ENCODE results near the gene PPIE. TPM values are rescaled to one million over a fixed set of nuclear protein-coding genes. Genes with fewer than 3 reads are reported as not detected.

PPIE gene
- total RNA-seq, 2 experiments from 2014 or later = 54.5 to 71.9 TPM

GRCh38 chr1:39691383-39692151 is 47.1 kb upstream of the PPIE start, which contains the start of gene HPCAL4:
Gene HPCAL4 (minus strand): TSS chr1:39691433. CDS start chr1:39684603, 6,830 bp downstream.
- Histone ChIP-seq H2AFZ (ENCODE audit: low read length) (no peak within 1 kb of the TSS), H3K4me1 (ENCODE audit: insufficient read depth, low read length, poor library complexity, severe bottlenecking) (no peaks in the 10 kb centered on the region), H3K9me3 (ENCODE audit: low read length) (no peaks in the 10 kb centered on the region), H3K36me3 (ENCODE audit: insufficient read depth, low read length) (no peaks in the 10 kb centered on the region), H3K79me2 (ENCODE audit: insufficient read depth, low read depth, low read length) (no peaks in the 10 kb centered on the region), H3K9me2 (ENCODE audit: insufficient read depth, low read length) (no peaks in the 10 kb centered on the region), H4K20me1 (ENCODE audit: insufficient read depth, low read length) (no peaks in the 10 kb centered on the region), H3K4me3 (ENCODE audit: low read depth, low read length, poor library complexity, severe bottlenecking) (peak within 1 kb of the TSS; percentile 53), H3K4me2 (ENCODE audit: low read length) (peak within 1 kb of the TSS; percentile 64), H3K27ac (ENCODE audit: low read depth, low read length, poor library complexity, severe bottlenecking) (no peak within 1 kb of the TSS)
- POLR2A ChIA-PET = no interaction called here
- intact Hi-C loops (cut with micrococcal nuclease; ENCODE audit: unreplicated experiment) = no loop called here
- TF ChIP-seq, protein P1, sequence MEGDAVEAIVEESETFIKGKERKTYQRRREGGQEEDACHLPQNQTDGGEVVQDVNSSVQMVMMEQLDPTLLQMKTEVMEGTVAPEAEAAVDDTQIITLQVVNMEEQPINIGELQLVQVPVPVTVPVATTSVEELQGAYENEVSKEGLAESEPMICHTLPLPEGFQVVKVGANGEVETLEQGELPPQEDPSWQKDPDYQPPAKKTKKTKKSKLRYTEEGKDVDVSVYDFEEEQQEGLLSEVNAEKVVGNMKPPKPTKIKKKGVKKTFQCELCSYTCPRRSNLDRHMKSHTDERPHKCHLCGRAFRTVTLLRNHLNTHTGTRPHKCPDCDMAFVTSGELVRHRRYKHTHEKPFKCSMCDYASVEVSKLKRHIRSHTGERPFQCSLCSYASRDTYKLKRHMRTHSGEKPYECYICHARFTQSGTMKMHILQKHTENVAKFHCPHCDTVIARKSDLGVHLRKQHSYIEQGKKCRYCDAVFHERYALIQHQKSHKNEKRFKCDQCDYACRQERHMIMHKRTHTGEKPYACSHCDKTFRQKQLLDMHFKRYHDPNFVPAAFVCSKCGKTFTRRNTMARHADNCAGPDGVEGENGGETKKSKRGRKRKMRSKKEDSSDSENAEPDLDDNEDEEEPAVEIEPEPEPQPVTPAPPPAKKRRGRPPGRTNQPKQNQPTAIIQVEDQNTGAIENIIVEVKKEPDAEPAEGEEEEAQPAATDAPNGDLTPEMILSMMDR (conservative IDR thresholded peaks at IDR 0.05; ENCODE audit: low read length) = no peak
- TF ChIP-seq EZH2phosphoT487 (IDR thresholded peaks at IDR 0.05; ENCODE audit: borderline replicate concordance, low read depth, low read length) = no peak
- BruUV-seq (replicated peaks) = no TSS peak
- peak; percentile 56 for DNase-seq (ENCODE audit: low spot score)
- CTCF ChIA-PET (ENCODE audit: unreplicated experiment) = no interaction called here

GRCh38 chr1:39692152-39693074 is 46.3 kb upstream of the PPIE start:
- no peak overlapping the region for H3K4me3 ChIP-seq (ENCODE audit: low read depth, low read length, poor library complexity, severe bottlenecking)
- no peak for TF ChIP-seq EZH2phosphoT487 (IDR thresholded peaks at IDR 0.05; ENCODE audit: borderline replicate concordance, low read depth, low read length)
- TF ChIP-seq, protein P1 (conservative IDR thresholded peaks at IDR 0.05; ENCODE audit: low read length) = no peak
- H3K4me1 ChIP-seq (ENCODE audit: insufficient read depth, low read length, poor library complexity, severe bottlenecking) = no peaks in the 10 kb centered on the region
- H3K9me2 ChIP-seq (ENCODE audit: insufficient read depth, low read length) = no peaks in the 10 kb centered on the region
- H3K9me3 ChIP-seq (ENCODE audit: low read length) = no peaks in the 10 kb centered on the region
- H3K79me2 ChIP-seq (ENCODE audit: insufficient read depth, low read depth, low read length) = no peaks in the 10 kb centered on the region
- BruUV-seq (replicated peaks) = no TSS peak
- H3K27ac ChIP-seq (ENCODE audit: low read depth, low read length, poor library complexity, severe bottlenecking) = no peak overlapping the region
- POLR2A ChIA-PET = no interaction called here
- H3K4me2 ChIP-seq (ENCODE audit: low read length) = no peak overlapping the region
- H4K20me1 ChIP-seq (ENCODE audit: insufficient read depth, low read length) = no peaks in the 10 kb centered on the region
- H3K36me3 ChIP-seq (ENCODE audit: insufficient read depth, low read length) = no peaks in the 10 kb centered on the region
- H2AFZ ChIP-seq (ENCODE audit: low read length) = no peak overlapping the region
- intact Hi-C loops (cut with micrococcal nuclease; ENCODE audit: unreplicated experiment) = no loop called here
- DNase-seq (ENCODE audit: low spot score) = no peak
- CTCF ChIA-PET (ENCODE audit: unreplicated experiment) = no interaction called here
